Measurements from ENCODE around the gene EMX2.
A peak's percentile ranks its signal among the peaks of the same experiment; 100 is the strongest.
"Not testable (repeated sequence)": the region's sequence is repeated elsewhere in the genome, so short reads cannot be mapped to it uniquely, and the experiment has no call there.

Gene EMX2

GRCh38 chr10:117578999-117579590 lies 36.5 kb downstream of the EMX2 start:
- intact Hi-C loops (cut with DNase I): no loop called here
- peak in 1 of 42 donors; percentile 5 for DNase-seq

- intact Hi-C loops (cut with DNase I): no loop called here
- DNase-seq: no peak
Measured at GRCh38 chr10:117581961-117582360, 39.4 kb downstream of the EMX2 start.

GRCh38 chr10:117584831-117585230 lies 42.3 kb downstream of the EMX2 start:
- DNase-seq; intact Hi-C loops (cut with DNase I): not testable (repeated sequence)

GRCh38 chr10:117587036-117587435 lies 44.5 kb downstream of the EMX2 start:
- DNase-seq: peak in 1 of 42 donors; percentile 3
- intact Hi-C loops (cut with DNase I): no loop called here

- no peak for DNase-seq
- intact Hi-C loops (cut with DNase I): no loop called here
Measured at GRCh38 chr10:117590101-117590875, 47.7 kb downstream of the EMX2 start.

DNA sequence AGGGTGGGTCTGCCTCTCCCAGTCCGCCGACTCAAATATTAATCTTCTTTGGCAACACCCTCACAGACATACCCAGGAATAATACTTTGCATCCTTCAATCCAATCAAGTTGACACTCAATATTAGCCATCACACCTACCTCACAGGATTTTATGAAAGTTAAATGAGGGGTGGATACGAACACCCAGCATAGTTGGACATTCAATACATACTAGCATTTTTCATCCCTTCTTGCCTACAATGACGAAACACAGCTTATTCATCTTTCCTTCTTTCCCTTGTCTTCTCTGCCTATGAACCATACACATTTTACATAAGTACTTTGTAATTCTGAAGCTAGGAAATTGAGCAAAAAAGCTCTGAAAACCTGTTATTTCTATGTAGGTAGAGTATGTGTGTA lies 48.5 kb downstream of the EMX2 start:
- no peak for DNase-seq
- intact Hi-C loops (cut with DNase I): no loop called here

DNA sequence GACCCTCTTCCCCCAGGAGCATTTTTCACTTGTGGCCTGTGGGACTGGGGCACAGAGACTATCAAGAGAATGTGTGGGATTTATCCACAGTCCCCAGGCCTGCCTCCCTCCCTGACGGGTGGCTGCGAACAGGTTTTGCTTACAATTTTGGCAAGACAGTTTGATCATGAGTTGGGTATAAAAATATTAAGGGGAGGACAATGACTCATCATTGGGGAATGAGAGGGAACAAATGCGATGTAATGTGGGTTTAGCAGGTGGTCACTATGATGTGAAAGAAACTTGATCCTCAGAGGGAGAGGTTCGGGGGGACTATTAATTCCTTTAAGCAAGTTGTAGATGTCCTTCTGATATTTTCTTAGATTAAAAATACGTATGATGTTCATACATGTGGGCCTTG lies 52.2 kb downstream of the EMX2 start:
- intact Hi-C loops (cut with DNase I): no loop called here
- DNase-seq: no peak

DNA sequence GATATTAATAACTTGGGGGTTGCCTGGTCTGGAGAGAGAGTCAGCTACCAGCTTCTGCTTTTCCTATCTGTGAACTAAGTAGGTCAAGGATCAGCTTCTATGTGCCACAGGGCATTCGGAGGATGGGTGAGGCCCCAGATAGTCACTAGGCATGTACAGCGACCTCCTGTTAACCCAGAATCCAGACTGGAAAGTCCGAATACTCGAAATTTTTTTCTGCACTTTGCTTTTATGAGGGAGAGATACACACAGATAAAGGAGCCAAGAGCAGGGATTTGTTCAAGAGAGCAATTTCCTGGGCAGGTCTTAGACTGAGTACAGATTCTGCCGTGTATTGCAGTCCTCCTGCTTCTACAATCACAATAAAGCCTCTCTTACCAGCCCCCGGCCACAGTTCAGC lies 54.2 kb downstream of the EMX2 start:
- DNase-seq: no peak
- intact Hi-C loops (cut with DNase I): no loop called here

GRCh38 chr10:117597216-117597615 lies 54.7 kb downstream of the EMX2 start:
- intact Hi-C loops (cut with DNase I): no loop called here
- no peak for DNase-seq

Data from head of caudate nucleus (tissue), 42 donors.